Measurements from ENCODE around the gene SRC. TPM values are rescaled to one million over a fixed set of nuclear protein-coding genes. Genes with fewer than 3 reads are reported as not detected.

Gene SRC
- total RNA-seq, 1 donor from 2014 or later = 64.0 TPM

GRCh38 chr20:37390891-37391525, 45.1 kb downstream of the SRC start:
- DNase-seq (peak; percentile 38), ATAC-seq (no peak)
- peaks cover 36% of the 10 kb centered on the region for H3K36me3 ChIP-seq
- TF ChIP-seq, protein P1, sequence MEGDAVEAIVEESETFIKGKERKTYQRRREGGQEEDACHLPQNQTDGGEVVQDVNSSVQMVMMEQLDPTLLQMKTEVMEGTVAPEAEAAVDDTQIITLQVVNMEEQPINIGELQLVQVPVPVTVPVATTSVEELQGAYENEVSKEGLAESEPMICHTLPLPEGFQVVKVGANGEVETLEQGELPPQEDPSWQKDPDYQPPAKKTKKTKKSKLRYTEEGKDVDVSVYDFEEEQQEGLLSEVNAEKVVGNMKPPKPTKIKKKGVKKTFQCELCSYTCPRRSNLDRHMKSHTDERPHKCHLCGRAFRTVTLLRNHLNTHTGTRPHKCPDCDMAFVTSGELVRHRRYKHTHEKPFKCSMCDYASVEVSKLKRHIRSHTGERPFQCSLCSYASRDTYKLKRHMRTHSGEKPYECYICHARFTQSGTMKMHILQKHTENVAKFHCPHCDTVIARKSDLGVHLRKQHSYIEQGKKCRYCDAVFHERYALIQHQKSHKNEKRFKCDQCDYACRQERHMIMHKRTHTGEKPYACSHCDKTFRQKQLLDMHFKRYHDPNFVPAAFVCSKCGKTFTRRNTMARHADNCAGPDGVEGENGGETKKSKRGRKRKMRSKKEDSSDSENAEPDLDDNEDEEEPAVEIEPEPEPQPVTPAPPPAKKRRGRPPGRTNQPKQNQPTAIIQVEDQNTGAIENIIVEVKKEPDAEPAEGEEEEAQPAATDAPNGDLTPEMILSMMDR (IDR thresholded peaks at IDR 0.05) = no peak
- no peaks in the 10 kb centered on the region for H3K4me1 ChIP-seq
- H3K4me3 ChIP-seq = no peak overlapping the region
- H3K27me3 ChIP-seq = no peaks in the 10 kb centered on the region
- no peak overlapping the region for H3K27ac ChIP-seq
- intact Hi-C loops (cut with DNase I) = loop anchor here (10.0 kb wide), 1 partner anchor 144 kb away; no protein-coding TSS in a partner anchor
- H3K9me3 ChIP-seq = no peaks in the 10 kb centered on the region

- no peak for DNase-seq
- intact Hi-C loops (cut with DNase I) = loop anchor here (10.0 kb wide), 1 partner anchor 142 kb away; no protein-coding TSS in a partner anchor
- no peaks in the 10 kb centered on the region for H3K9me3 ChIP-seq
- TF ChIP-seq, protein P1 (IDR thresholded peaks at IDR 0.05) = no peak
- H3K27ac ChIP-seq = no peak overlapping the region
- no peak overlapping the region for H3K4me3 ChIP-seq
- H3K4me1 ChIP-seq = no peaks in the 10 kb centered on the region
- peaks cover 29% of the 10 kb centered on the region for H3K36me3 ChIP-seq
- no peak for ATAC-seq
- H3K27me3 ChIP-seq = no peaks in the 10 kb centered on the region
Measured at GRCh38 chr20:37392441-37393195, 46.7 kb downstream of the SRC start.

- Histone ChIP-seq H3K36me3 (peaks cover 32% of the 10 kb centered on the region), H3K4me3 (no peak overlapping the region), H3K27ac (no peak overlapping the region), H3K27me3 (no peaks in the 10 kb centered on the region), H3K9me3 (no peaks in the 10 kb centered on the region), H3K4me1 (no peaks in the 10 kb centered on the region)
- TF ChIP-seq, protein P1 (IDR thresholded peaks at IDR 0.05) = no peak
- DNase-seq (no peak), ATAC-seq (no peak)
- intact Hi-C loops (cut with DNase I) = loop anchor here (10.0 kb wide), 1 partner anchor 141 kb away; no protein-coding TSS in a partner anchor
Measured at GRCh38 chr20:37393196-37393862, 47.4 kb downstream of the SRC start.

GRCh38 chr20:37393863-37394542, 48.1 kb downstream of the SRC start:
- H3K4me3 ChIP-seq = no peak overlapping the region
- no peaks in the 10 kb centered on the region for H3K27me3 ChIP-seq
- ATAC-seq (no peak), DNase-seq (no peak)
- TF ChIP-seq, protein P1 (IDR thresholded peaks at IDR 0.05) = no peak
- H3K9me3 ChIP-seq = no peaks in the 10 kb centered on the region
- no peaks in the 10 kb centered on the region for H3K4me1 ChIP-seq
- H3K27ac ChIP-seq = no peak overlapping the region
- intact Hi-C loops (cut with DNase I) = loop anchor here (10.0 kb wide), 1 partner anchor 141 kb away; no protein-coding TSS in a partner anchor
- peaks cover 37% of the 10 kb centered on the region for H3K36me3 ChIP-seq

Data from upper lobe of right lung (tissue), 1 donor.